GM21447 (cell line): ENCODE measurements around the gene VSX1.

Experiments
- ATAC-seq: cut with Tn5 transposase; IDR thresholded peaks from one replicate; pipeline ENCODE4 v1.9.1; 2021; ENCODE audit not compliant: unreplicated experiment

Gene VSX1

GRCh38 chr20:25067102-25067987, 14.6 kb downstream of the VSX1 start:
- no peak for ATAC-seq

GRCh38 chr20:25066386-25066785, 15.6 kb downstream of the VSX1 start:
- no peak for ATAC-seq

GRCh38 chr20:25065625-25066338, 16.2 kb downstream of the VSX1 start:
- no peak for ATAC-seq

- no peak for ATAC-seq
Observed at GRCh38 chr20:25065072-25065624, 16.8 kb downstream of the VSX1 start.

- ATAC-seq: no peak
Observed at GRCh38 chr20:25064561-25065071, 17.3 kb downstream of the VSX1 start.

- ATAC-seq: no peak
Observed at GRCh38 chr20:25063981-25064380, 18.0 kb downstream of the VSX1 start.

- no peak for ATAC-seq
Observed at GRCh38 chr20:25063546-25063945, 18.4 kb downstream of the VSX1 start.

GRCh38 chr20:25062841-25063240, 19.1 kb downstream of the VSX1 start:
- no peak for ATAC-seq

- no peak for ATAC-seq
Observed at GRCh38 chr20:25061821-25062530, 20.0 kb downstream of the VSX1 start.

GRCh38 chr20:25061103-25061799, 20.7 kb downstream of the VSX1 start:
- no peak for ATAC-seq

GRCh38 chr20:25059866-25060465, 22.0 kb downstream of the VSX1 start:
- no peak for ATAC-seq

- no peak for ATAC-seq
Observed at GRCh38 chr20:25058847-25059810, 22.8 kb downstream of the VSX1 start.

GRCh38 chr20:25058051-25058846, 23.7 kb downstream of the VSX1 start, which contains the start of gene ACSS1:
TSS of gene ACSS1 (minus strand) at chr20:25058139. CDS start at chr20:25058102, 37 bp downstream.
- peak; percentile 61 for ATAC-seq

GRCh38 chr20:25057234-25058050, 24.5 kb downstream of the VSX1 start:
- ATAC-seq: peak; percentile 31

- peak; percentile 24 for ATAC-seq
Observed at GRCh38 chr20:25056690-25057233, 25.2 kb downstream of the VSX1 start.

- no peak for ATAC-seq
Observed at GRCh38 chr20:25055711-25056495, 26.0 kb downstream of the VSX1 start.
